ENCODE data around the gene PAF1. TPM values are rescaled to one million over a fixed set of nuclear protein-coding genes. Genes with fewer than 3 reads are reported as not detected.
"Not testable (repeated sequence)": the region's sequence is repeated elsewhere in the genome, so short reads cannot be mapped to it uniquely, and the experiment has no call there.

PAF1 gene
- total RNA-seq, 1 donor from 2014 or later = 32.5 TPM

DNA sequence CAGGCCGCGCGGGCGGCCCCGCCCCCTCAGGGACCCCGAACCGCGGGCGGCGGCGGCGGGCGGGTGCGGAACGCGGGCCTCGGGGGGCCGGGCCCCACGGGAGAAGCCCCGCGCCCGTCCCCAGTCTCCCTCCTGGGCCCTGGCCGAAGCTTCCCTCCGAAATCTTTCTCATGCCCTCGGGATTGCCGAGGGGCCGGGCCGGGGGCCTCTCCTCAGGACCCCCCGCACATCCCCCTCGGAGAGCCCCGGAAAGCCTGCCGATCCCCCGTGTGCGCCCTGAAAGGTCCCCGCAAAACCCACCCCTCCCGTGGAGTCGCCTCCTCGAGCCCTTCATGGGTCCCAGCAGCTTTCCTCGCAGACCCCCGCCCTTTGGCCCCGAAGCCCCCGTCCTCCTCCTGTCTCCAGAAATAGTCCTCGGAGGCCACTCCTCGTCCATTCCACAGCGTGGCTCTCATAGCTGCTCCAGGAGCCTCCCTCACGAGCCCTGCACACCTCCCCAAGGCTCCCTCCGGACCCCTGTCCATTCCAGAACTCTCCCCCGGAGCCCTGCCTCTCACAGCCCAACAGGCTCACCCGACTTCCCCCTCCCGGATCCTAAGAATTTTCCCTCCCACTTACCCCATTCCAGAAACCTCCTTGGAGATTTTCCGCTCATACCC lies 48.1 kb downstream of the PAF1 start:
- no peak for DNase-seq (ENCODE audit: low spot score)

DNA sequence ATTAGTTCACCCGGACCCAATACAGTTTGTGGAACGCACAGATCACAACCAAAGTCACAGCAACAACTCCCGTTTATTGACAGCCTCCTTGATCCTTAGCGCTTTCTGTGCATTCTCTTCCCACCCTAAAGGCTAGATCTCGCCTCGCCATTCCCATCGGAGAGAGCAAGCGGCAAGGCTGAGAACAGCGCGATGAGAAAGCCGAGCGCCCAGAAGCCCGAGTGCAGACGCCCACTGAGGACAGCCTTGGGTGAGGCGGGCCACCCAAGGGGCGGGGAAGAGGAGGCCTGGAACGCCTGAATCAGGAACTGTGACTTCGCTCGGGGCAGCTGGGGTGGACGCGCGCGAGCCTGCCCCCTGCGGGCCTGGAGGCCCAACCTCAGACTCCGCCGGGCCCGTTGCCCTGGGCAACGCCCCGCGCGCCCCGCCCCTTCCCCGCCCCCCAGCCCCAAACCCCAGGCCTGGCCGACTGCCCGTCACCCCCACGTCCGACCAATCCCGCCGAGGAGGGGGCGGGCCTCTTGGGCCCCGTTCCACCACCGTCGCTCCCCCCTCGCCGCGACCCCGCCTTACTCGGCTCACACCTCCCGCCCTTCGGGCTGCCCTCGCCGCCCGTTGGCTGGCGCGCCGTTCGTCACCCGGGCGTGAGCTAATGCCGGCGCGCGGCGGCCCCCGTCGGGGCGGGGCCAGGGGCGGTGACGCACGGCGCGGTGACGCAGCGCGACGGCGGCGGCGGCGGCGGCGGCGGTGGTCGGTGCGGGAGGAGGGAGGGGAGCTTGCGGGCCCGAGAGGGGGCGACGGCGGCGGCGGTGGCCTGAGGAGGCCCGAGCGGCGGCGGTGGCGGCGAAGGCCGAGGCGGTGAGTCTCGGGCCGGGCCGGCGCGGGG lies 48.9 kb downstream of the PAF1 start, which contains the start of gene SAMD4B:
TSS of gene SAMD4B (plus strand) at position 703 of the 886 bp plus-strand sequence. CDS start 14,473 bp downstream, outside the sequence.
- Mint-ChIP-seq H3K4me1 (ENCODE audit: low read depth) (peaks cover 52% of the 10 kb centered on the region), H3K36me3 (ENCODE audit: low read depth) (no peaks in the 10 kb centered on the region), H3K9me3 (ENCODE audit: low read depth) (no peaks in the 10 kb centered on the region), H3K27ac (ENCODE audit: unreplicated experiment) (peak within 1 kb of the TSS; percentile 95), H3K4me3 (ENCODE audit: unreplicated experiment) (peak within 1 kb of the TSS; percentile 99), H3K27me3 (ENCODE audit: low read depth) (no peaks in the 10 kb centered on the region)
- TF ChIP-seq, protein P1, sequence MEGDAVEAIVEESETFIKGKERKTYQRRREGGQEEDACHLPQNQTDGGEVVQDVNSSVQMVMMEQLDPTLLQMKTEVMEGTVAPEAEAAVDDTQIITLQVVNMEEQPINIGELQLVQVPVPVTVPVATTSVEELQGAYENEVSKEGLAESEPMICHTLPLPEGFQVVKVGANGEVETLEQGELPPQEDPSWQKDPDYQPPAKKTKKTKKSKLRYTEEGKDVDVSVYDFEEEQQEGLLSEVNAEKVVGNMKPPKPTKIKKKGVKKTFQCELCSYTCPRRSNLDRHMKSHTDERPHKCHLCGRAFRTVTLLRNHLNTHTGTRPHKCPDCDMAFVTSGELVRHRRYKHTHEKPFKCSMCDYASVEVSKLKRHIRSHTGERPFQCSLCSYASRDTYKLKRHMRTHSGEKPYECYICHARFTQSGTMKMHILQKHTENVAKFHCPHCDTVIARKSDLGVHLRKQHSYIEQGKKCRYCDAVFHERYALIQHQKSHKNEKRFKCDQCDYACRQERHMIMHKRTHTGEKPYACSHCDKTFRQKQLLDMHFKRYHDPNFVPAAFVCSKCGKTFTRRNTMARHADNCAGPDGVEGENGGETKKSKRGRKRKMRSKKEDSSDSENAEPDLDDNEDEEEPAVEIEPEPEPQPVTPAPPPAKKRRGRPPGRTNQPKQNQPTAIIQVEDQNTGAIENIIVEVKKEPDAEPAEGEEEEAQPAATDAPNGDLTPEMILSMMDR (IDR thresholded peaks at IDR 0.05) = peak; percentile 89
- DNase-seq (ENCODE audit: low spot score) = peak; percentile 100

More for the DNA sequence above, 48.1 kb downstream of the PAF1 start:
- peaks cover 2% of the 10 kb centered on the region for H3K36me3 Mint-ChIP-seq (ENCODE audit: low read depth)
- TF ChIP-seq, protein P1 (IDR thresholded peaks at IDR 0.05) = no peak
- peaks cover 60% of the 10 kb centered on the region for H3K4me1 Mint-ChIP-seq (ENCODE audit: low read depth)
- peak overlapping the region; percentile 91 for H3K27ac Mint-ChIP-seq (ENCODE audit: unreplicated experiment)
- H3K9me3 Mint-ChIP-seq (ENCODE audit: low read depth) = no peaks in the 10 kb centered on the region
- H3K27me3 Mint-ChIP-seq (ENCODE audit: low read depth) = no peaks in the 10 kb centered on the region
- peak overlapping the region; percentile 89 for H3K4me3 Mint-ChIP-seq (ENCODE audit: unreplicated experiment)

DNA sequence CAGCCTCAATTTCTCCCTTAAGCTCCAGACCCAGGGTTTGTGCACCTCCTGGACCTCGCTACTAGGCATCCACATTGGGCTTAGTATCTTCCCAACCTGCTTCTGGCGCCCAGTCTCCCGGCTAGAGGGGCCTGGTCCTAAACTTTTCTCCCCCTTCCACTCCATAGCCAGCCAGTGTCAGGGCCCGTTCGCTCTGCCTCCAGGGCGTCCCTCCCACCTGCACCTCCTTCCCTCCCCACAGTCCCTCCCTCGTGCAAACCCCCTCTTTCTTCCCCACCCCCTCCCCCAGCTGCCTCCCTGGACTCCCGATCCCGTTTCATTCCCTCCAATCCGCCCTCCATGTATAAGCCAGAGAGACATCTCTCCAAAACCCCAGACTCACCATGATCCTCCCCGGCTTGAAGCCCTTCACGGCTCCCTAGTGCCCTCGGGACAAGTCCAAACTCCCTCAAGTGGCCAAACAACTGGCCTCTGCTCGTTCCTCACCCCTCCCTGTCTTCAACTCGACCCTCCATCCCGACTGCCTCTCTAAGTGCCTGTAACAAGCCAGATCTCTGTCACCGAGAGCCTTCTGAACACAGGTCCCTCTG lies 49.7 kb downstream of the PAF1 start:
- H3K4me3 Mint-ChIP-seq (ENCODE audit: unreplicated experiment) = peak overlapping the region; percentile 99
- no peaks in the 10 kb centered on the region for H3K36me3 Mint-ChIP-seq (ENCODE audit: low read depth)
- peak overlapping the region; percentile 95 for H3K27ac Mint-ChIP-seq (ENCODE audit: unreplicated experiment)
- TF ChIP-seq, protein P1 (IDR thresholded peaks at IDR 0.05) = no peak
- H3K4me1 Mint-ChIP-seq (ENCODE audit: low read depth) = peaks cover 45% of the 10 kb centered on the region
- no peaks in the 10 kb centered on the region for H3K9me3 Mint-ChIP-seq (ENCODE audit: low read depth)
- H3K27me3 Mint-ChIP-seq (ENCODE audit: low read depth) = no peaks in the 10 kb centered on the region
- no peak for DNase-seq (ENCODE audit: low spot score)

DNA sequence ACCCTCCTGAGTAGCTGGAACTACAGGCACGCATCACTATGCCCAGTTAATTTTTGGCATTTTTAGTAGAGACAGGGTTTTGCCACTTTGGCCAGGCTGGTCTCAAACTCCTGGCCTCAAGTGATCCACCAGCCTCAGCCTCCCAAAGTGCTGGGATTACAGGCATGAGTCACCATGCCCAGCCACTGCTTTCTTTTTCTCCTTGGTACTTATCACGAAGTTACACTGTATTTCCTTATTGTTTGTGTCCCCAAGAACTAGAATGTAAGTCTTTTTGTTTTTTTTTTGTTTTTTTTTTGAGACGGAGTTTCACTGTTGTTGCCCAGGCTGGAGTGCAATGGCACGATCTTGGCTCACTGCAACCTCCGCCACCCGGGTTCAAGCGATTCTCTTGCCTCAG lies 50.8 kb downstream of the PAF1 start:
- H3K36me3 Mint-ChIP-seq (ENCODE audit: low read depth); H3K9me3 Mint-ChIP-seq (ENCODE audit: low read depth); DNase-seq (ENCODE audit: low spot score); H3K27me3 Mint-ChIP-seq (ENCODE audit: low read depth); H3K27ac Mint-ChIP-seq (ENCODE audit: unreplicated experiment): not testable (repeated sequence)
- peak overlapping the region; percentile 99 for H3K4me3 Mint-ChIP-seq (ENCODE audit: unreplicated experiment)
- H3K4me1 Mint-ChIP-seq (ENCODE audit: low read depth) = peaks cover 35% of the 10 kb centered on the region

DNA sequence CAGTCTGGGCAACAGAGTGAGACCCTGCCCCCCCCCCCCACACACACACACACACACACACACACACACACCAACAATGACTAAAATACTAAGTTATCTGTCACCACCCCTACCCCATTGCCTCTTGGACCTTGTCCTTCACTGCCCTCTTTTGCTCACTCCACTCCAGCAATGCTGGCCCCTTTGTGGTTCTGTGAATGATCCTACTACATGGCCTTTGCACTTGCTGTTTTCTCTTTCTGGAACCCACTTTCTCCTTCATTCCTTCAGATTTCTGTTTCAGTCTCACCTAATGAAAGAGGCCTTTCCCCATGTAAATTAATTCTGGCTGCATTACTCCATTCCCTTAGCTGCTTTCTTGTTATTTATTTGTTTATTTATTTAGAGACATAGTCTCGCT lies 51.2 kb downstream of the PAF1 start:
- Mint-ChIP-seq H3K36me3 (ENCODE audit: low read depth) (no peaks in the 10 kb centered on the region), H3K4me1 (ENCODE audit: low read depth) (peaks cover 30% of the 10 kb centered on the region), H3K9me3 (ENCODE audit: low read depth) (no peaks in the 10 kb centered on the region), H3K4me3 (ENCODE audit: unreplicated experiment) (no peak overlapping the region), H3K27me3 (ENCODE audit: low read depth) (peaks cover 4% of the 10 kb centered on the region), H3K27ac (ENCODE audit: unreplicated experiment) (no peak overlapping the region)
- TF ChIP-seq, protein P1 (IDR thresholded peaks at IDR 0.05) = no peak
- no peak for DNase-seq (ENCODE audit: low spot score)
